Endodermal cell (in vitro differentiated cells): ENCODE results near the gene VWCE. TPM values are rescaled to one million over a fixed set of nuclear protein-coding genes. Genes with fewer than 3 reads are reported as not detected.

Experiments
- DNase-seq: peaks from one replicate; pipeline ENCODE4 v3.0.0-alpha.2; 2017
- H3K27ac ChIP-seq: 2 replicates; pipeline ENCODE4 v1.5.1; 2013; ENCODE audit warnings: mild to moderate bottlenecking, low read depth, low read length, moderate library complexity
- H3K27me3 ChIP-seq: 2 replicates; pipeline ENCODE4 v1.6.1; 2013; ENCODE audit warnings: mild to moderate bottlenecking, low read length, moderate library complexity; ENCODE audit not compliant: insufficient read depth, control insufficient read depth, poor library complexity, severe bottlenecking
- H3K36me3 ChIP-seq: 2 replicates; pipeline ENCODE4 v1.7.0; 2013; ENCODE audit warnings: mild to moderate bottlenecking, low read length, moderate library complexity; ENCODE audit not compliant: control insufficient read depth, insufficient read depth
- H3K4me1 ChIP-seq: one replicate; pipeline ENCODE4 v1.7.0; 2013; ENCODE audit warnings: low read length; ENCODE audit not compliant: control insufficient read depth, insufficient read depth
- H3K4me3 ChIP-seq: 2 replicates; pipeline ENCODE4 v1.5.1; 2013; ENCODE audit warnings: mild to moderate bottlenecking, low read length, moderate library complexity
- H3K9ac ChIP-seq: 2 replicates; pipeline ENCODE4 v1.6.1; 2013; ENCODE audit warnings: mild to moderate bottlenecking, low read length, moderate library complexity; ENCODE audit not compliant: poor library complexity, severe bottlenecking; ENCODE audit errors: extremely low read depth
- H3K9me3 ChIP-seq: 2 replicates; pipeline ENCODE4 v1.6.1; 2013; ENCODE audit warnings: mild to moderate bottlenecking, low read length, moderate library complexity; ENCODE audit not compliant: control insufficient read depth
- H3K27ac Mint-ChIP-seq: 2 replicates; pipeline ENCODE4 v1.8.0; 2020; ENCODE audit warnings: mixed read lengths
- H3K27me3 Mint-ChIP-seq: 2 replicates; pipeline ENCODE4 v1.8.0; 2021; ENCODE audit warnings: mild to moderate bottlenecking, mixed read lengths; ENCODE audit not compliant: insufficient read depth
- H3K36me3 Mint-ChIP-seq: 2 replicates; pipeline ENCODE4 v1.8.0; 2020; ENCODE audit warnings: low read depth, mixed read lengths
- H3K4me1 Mint-ChIP-seq: 2 replicates; pipeline ENCODE4 v1.8.0; 2020; ENCODE audit warnings: mixed read lengths
- H3K4me3 Mint-ChIP-seq: 2 replicates; pipeline ENCODE4 v1.8.0; 2020; ENCODE audit warnings: mild to moderate bottlenecking, moderate library complexity, mixed read lengths
- H3K9me3 Mint-ChIP-seq: 2 replicates; pipeline ENCODE4 v1.8.0; 2020; ENCODE audit warnings: mild to moderate bottlenecking, mixed read lengths
- WGBS, 2 experiments: methylation state at CpG; one replicate each; pipeline versions ENCODE4 v1.1.5 to v1.1.7; 2013; ENCODE audit warnings: missing lambda C conversion rate in 2 of 2, mixed read lengths in 1 of 2; ENCODE audit not compliant: insufficient coverage in 1 of 2, insufficient read length in 1 of 2; 5-methylcytosine and 5-hydroxymethylcytosine counted together
- total RNA-seq, 2 donors: library from RNA; stranded (reverse); fragmentation: NEBNext Ultra II Directional in 1 of 2; extraction: Animal tissue kit (Norgen Biotek cat#: 25700) in 1 of 2; gene quantifications; 2 replicates in 1 of 2; 3 replicates in 1 of 2; pipeline ENCODE4 v1.2.1, GENCODE V29; 2021
- TF ChIP-seq, protein P1 (sequence below): fragments of 200-600 bp; sonication (generic); conservative IDR thresholded peaks from 2 replicates; pipeline ENCODE4 v1.5.0; 2021; ENCODE audit warnings: antibody characterized with exemption, mild to moderate bottlenecking

The VWCE gene
- total RNA-seq, 2 donors from 2014 or later: 7.2 to 13.3 TPM

DNA sequence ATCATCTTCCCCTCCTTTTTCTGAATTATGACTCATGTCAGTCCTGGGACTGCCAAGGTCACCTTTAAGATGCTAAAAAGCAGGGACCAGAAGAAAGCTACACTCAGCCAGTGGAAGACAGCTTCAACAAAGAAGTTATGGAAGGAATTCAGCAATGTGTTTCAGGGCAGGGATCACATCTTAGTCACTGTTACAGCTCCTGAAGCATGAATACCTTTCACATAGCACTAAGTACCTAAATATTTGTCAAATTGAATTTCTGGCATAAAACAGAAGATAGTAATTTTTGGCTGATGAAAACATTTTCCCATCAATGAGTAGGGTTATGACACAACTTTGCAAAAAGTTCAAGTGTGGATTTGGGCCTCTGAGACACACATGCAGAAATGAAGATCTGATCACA lies 32.6 kb upstream of the VWCE start:
- DNase-seq: no peak
- Mint-ChIP-seq H3K4me3 (no peak overlapping the region), H3K27ac (no peak overlapping the region), H3K27me3 (no peaks in the 10 kb centered on the region), H3K4me1 (peaks cover 26% of the 10 kb centered on the region), H3K9me3 (no peaks in the 10 kb centered on the region), H3K36me3 (peaks cover 57% of the 10 kb centered on the region)
- Histone ChIP-seq H3K4me3 (no peak overlapping the region), H3K36me3 (peaks cover 71% of the 10 kb centered on the region), H3K4me1 (peaks cover 7% of the 10 kb centered on the region), H3K9ac (no peak overlapping the region), H3K27ac (no peak overlapping the region), H3K9me3 (no peaks in the 10 kb centered on the region), H3K27me3 (no peaks in the 10 kb centered on the region)
- TF ChIP-seq, protein P1, sequence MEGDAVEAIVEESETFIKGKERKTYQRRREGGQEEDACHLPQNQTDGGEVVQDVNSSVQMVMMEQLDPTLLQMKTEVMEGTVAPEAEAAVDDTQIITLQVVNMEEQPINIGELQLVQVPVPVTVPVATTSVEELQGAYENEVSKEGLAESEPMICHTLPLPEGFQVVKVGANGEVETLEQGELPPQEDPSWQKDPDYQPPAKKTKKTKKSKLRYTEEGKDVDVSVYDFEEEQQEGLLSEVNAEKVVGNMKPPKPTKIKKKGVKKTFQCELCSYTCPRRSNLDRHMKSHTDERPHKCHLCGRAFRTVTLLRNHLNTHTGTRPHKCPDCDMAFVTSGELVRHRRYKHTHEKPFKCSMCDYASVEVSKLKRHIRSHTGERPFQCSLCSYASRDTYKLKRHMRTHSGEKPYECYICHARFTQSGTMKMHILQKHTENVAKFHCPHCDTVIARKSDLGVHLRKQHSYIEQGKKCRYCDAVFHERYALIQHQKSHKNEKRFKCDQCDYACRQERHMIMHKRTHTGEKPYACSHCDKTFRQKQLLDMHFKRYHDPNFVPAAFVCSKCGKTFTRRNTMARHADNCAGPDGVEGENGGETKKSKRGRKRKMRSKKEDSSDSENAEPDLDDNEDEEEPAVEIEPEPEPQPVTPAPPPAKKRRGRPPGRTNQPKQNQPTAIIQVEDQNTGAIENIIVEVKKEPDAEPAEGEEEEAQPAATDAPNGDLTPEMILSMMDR: no peak

DNA sequence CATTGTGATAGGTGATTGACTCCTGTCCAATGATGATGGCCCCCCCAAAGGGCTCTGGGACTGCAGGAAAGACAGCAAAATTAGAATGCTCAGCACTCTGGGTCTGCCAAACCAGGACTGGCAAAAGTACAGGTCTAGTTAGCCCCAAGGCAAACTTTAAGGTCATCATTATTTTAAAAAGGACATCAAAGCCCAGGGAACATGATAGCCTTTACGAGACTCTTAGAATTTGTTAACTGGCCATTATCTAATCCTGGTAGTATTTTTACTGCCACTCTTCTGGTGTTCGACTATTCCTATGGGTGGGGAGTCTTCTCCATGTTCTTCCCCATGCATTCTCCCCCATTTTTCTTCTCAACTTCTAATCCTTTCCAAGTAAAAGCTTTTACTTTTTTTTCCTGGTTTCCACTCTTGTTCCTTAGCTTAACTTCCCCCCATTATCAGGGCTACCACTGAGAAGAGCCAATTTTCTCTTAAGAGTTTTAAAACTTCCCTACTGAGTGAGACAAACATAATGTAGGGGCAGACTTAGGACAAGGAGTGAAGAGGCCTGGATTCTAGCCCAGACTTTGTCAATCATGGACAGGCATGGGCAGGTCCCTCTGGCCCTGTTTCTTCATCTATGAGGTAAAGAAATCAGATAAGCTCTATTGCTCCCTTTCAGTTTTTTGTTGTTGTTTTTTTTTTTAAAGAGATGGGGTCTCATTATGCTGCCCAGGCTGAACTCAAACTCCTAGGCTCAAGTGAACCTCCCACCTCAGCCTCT lies 30.7 kb upstream of the VWCE start:
- Mint-ChIP-seq H3K27ac (peak overlapping the region; percentile 57), H3K4me1 (peaks cover 16% of the 10 kb centered on the region), H3K27me3 (no peaks in the 10 kb centered on the region), H3K36me3 (peaks cover 72% of the 10 kb centered on the region), H3K4me3 (no peak overlapping the region), H3K9me3 (no peaks in the 10 kb centered on the region)
- DNase-seq: no peak
- Histone ChIP-seq H3K9me3 (no peaks in the 10 kb centered on the region), H3K27ac (no peak overlapping the region), H3K27me3 (no peaks in the 10 kb centered on the region), H3K36me3 (peaks cover 89% of the 10 kb centered on the region), H3K4me3 (no peak overlapping the region), H3K4me1 (peaks cover 7% of the 10 kb centered on the region), H3K9ac (no peak overlapping the region)
- 82 to 93% methylated on average over 2 of the region's 2 CpGs for WGBS, 2 experiments
- TF ChIP-seq, protein P1: no peak

DNA sequence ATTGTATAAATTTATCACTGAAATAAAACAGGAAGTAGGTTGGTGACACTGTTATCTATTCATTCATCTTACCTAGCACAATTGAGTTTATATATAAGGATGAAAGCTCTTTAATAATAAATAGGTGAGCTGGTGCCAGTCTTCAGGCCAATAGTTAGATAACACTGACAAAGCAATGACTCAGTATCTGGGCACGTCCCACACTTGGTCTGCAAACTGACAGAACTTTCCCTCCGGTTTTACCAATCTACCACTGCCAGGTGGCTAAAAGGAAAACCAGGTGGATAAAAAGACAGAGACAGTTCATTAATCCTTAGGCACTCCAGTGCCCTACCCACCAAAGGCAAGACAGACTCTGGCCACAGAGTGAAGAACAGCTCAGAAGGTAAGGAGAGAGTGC lies 20.1 kb upstream of the VWCE start:
- Mint-ChIP-seq H3K4me1 (no peaks in the 10 kb centered on the region), H3K4me3 (no peak overlapping the region), H3K27me3 (no peaks in the 10 kb centered on the region), H3K36me3 (peaks cover 71% of the 10 kb centered on the region), H3K27ac (no peak overlapping the region), H3K9me3 (no peaks in the 10 kb centered on the region)
- Histone ChIP-seq H3K27me3 (no peaks in the 10 kb centered on the region), H3K9ac (no peak overlapping the region), H3K36me3 (peaks cover 88% of the 10 kb centered on the region), H3K9me3 (no peaks in the 10 kb centered on the region), H3K4me3 (no peak overlapping the region), H3K27ac (no peak overlapping the region), H3K4me1 (no peaks in the 10 kb centered on the region)
- 92 to 97% methylated on average over 2 of the region's 2 CpGs for WGBS, 2 experiments
- TF ChIP-seq, protein P1: no peak
- DNase-seq: no peak
